Sigmoid colon (tissue), 7 donors: ENCODE measurements around the gene HOXD3. TPM values are rescaled to one million over a fixed set of nuclear protein-coding genes. Genes with fewer than 3 reads are reported as not detected.

Experiments used
- DNase-seq: peaks from one replicate; pipeline ENCODE4 v3.0.0-alpha.2; 2019
- H3K27ac ChIP-seq, 4 donors: fragments of 200-600 bp; sonication (generic); one replicate each; pipeline ENCODE4 v1.5.1; 2016 to 2019; ENCODE audit warnings: mild to moderate bottlenecking in 1 of 4
- H3K27me3 ChIP-seq, 3 donors: fragments of 200-600 bp; sonication (generic); one replicate each; pipeline ENCODE4 v1.5.1; 2019; ENCODE audit warnings: mild to moderate bottlenecking in 1 of 3
- H3K36me3 ChIP-seq, 4 donors: fragments of 200-600 bp; sonication (generic); one replicate each; pipeline ENCODE4 v1.5.1; 2016 to 2019
- H3K4me1 ChIP-seq, 4 donors: fragments of 200-600 bp; sonication (generic); one replicate each; pipeline ENCODE4 v1.5.1; 2017 to 2019
- H3K4me3 ChIP-seq, 4 donors: fragments of 200-600 bp; sonication (generic); one replicate each; pipeline ENCODE4 v1.5.1; 2017 to 2019; ENCODE audit warnings: mild to moderate bottlenecking in 2 of 4, moderate library complexity in 1 of 4
- H3K9me3 ChIP-seq, 4 donors: fragments of 200-600 bp in 3 of 4; sonication (generic) in 3 of 4; one replicate each; pipeline versions ENCODE4 v1.5.1 to v1.6.1; 2013 to 2019
- CTCF ChIP-seq, 4 experiments: fragments of 450-650 bp in 3 of 4; fragments of 200-600 bp in 1 of 4; IDR thresholded peaks; one replicate each; pipeline ENCODE4 v1.5.1; 2016 to 2019; ENCODE audit warnings: antibody characterized with exemption in 4 of 4, mild to moderate bottlenecking in 3 of 4, moderate library complexity in 2 of 4
- EP300 ChIP-seq, 4 donors: sonication (generic); formaldehyde crosslinking; IDR thresholded peaks; one replicate each; pipeline ENCODE4 v1.6.1; 2017; ENCODE audit warnings: antibody characterized with exemption in 4 of 4
- POLR2A ChIP-seq, 2 donors: fragments of 450-650 bp; IDR thresholded peaks; one replicate each; pipeline ENCODE4 v1.6.1; 2016; ENCODE audit warnings: antibody characterized with exemption in 2 of 2, mild to moderate bottlenecking in 2 of 2, moderate library complexity in 2 of 2
- POLR2AphosphoS5 ChIP-seq, 4 donors: sonication (generic); formaldehyde crosslinking; IDR thresholded peaks; one replicate each; pipeline ENCODE4 v1.6.1; 2017; ENCODE audit warnings: antibody characterized with exemption in 4 of 4
- WGBS, 2 donors: extraction: QIAGEN DNeasy Blood & Tissue Kit; methylation state at CpG; one replicate each; pipeline ENCODE4 v1.1.7; 2013; 5-methylcytosine and 5-hydroxymethylcytosine counted together
- intact Hi-C: fragments of 100-400 bp; cut with DNase I; formaldehyde crosslinking; loops from one replicate; pipeline ENCODE4 v1.15.1; 2023
- polyA plus RNA-seq, 3 donors: library from polyadenylated mRNA; stranded (reverse); fragments of 200-250 nt; gene quantifications; one replicate each; pipeline ENCODE4 v1.2.3, GENCODE V29; 2013
- total RNA-seq, 4 donors: library from RNA; depleted of rRNA; stranded (reverse); fragments of >200 nt; gene quantifications; one replicate each; pipeline ENCODE4 v1.1.0, GENCODE V29; 2016
- donor health status: healthy with polysubstance abuse.
- donor health status: Bipolar disorder and iron deficiency.
- donor health status: healthy.

The HOXD3 gene
- total and polyA plus RNA-seq, 7 donors, result 0.60 to 4.6 (median 1.4) TPM

GRCh38 chr2:176166272-176166671, 9.2 kb downstream of the HOXD3 start:
- Histone ChIP-seq H3K4me1 (peaks cover 0 to 27% (median 16%) of the 10 kb centered on the region in 4 donors), H3K36me3 (no peaks in the 10 kb centered on the region), H3K9me3 (no peaks in the 10 kb centered on the region), H3K4me3 (no peak overlapping the region), H3K27ac (no peak overlapping the region), H3K27me3 (peaks cover 40 to 100% (median 79%) of the 10 kb centered on the region in 3 donors)
- WGBS, 2 donors, result 58 to 70% methylated on average over 2 of the region's 2 CpGs
- intact Hi-C loops, result no loop called here
- TF ChIP-seq POLR2A (IDR thresholded peaks at IDR 0.05) (no peak), CTCF (IDR thresholded peaks at IDR 0.05) (no peak), EP300 (IDR thresholded peaks at IDR 0.05) (no peak), POLR2AphosphoS5 (IDR thresholded peaks at IDR 0.05) (no peak)
- no peak for DNase-seq

GRCh38 chr2:176167398-176167797, 10.3 kb downstream of the HOXD3 start:
- Histone ChIP-seq H3K36me3 (no peaks in the 10 kb centered on the region), H3K27ac (no peak overlapping the region), H3K4me1 (peaks cover 0 to 30% (median 22%) of the 10 kb centered on the region in 4 donors), H3K4me3 (no peak overlapping the region), H3K27me3 (peaks cover 43 to 100% (median 81%) of the 10 kb centered on the region in 3 donors), H3K9me3 (no peaks in the 10 kb centered on the region)
- WGBS, 2 donors, result 71 to 81% methylated on average over 1 of the region's 1 CpG
- TF ChIP-seq EP300 (IDR thresholded peaks at IDR 0.05) (no peak), POLR2A (IDR thresholded peaks at IDR 0.05) (no peak), POLR2AphosphoS5 (IDR thresholded peaks at IDR 0.05) (no peak), CTCF (IDR thresholded peaks at IDR 0.05) (no peak)
- intact Hi-C loops, result no loop called here
- DNase-seq, result no peak

- Histone ChIP-seq H3K27ac (no peak overlapping the region), H3K27me3 (peaks cover 43 to 100% (median 81%) of the 10 kb centered on the region in 3 donors), H3K4me3 (no peak overlapping the region), H3K9me3 (no peaks in the 10 kb centered on the region), H3K4me1 (peaks cover 0 to 24% (median 22%) of the 10 kb centered on the region in 4 donors), H3K36me3 (no peaks in the 10 kb centered on the region)
- no peak for DNase-seq
- 84 to 90% methylated on average over 5 of the region's 5 CpGs for WGBS, 2 donors
- TF ChIP-seq POLR2AphosphoS5 (IDR thresholded peaks at IDR 0.05) (no peak), CTCF (IDR thresholded peaks at IDR 0.05) (no peak), EP300 (IDR thresholded peaks at IDR 0.05) (no peak), POLR2A (IDR thresholded peaks at IDR 0.05) (no peak)
- intact Hi-C loops, result no loop called here
These were observed 12.1 kb downstream of the HOXD3 start for GRCh38 chr2:176169181-176169580.

- peaks cover 0 to 20% (median 19%) of the 10 kb centered on the region in 4 donors for H3K4me1 ChIP-seq
- no peaks in the 10 kb centered on the region for H3K9me3 ChIP-seq
- WGBS, 2 donors, result 64 to 67% methylated on average over 2 of the region's 2 CpGs
- H3K27me3 ChIP-seq, result peaks cover 43 to 100% (median 81%) of the 10 kb centered on the region in 3 donors
- TF ChIP-seq POLR2AphosphoS5 (IDR thresholded peaks at IDR 0.05) (no peak), POLR2A (IDR thresholded peaks at IDR 0.05) (no peak), EP300 (IDR thresholded peaks at IDR 0.05) (no peak), CTCF (IDR thresholded peaks at IDR 0.05) (no peak)
- intact Hi-C loops, result no loop called here
- H3K36me3 ChIP-seq, result no peaks in the 10 kb centered on the region
- no peak for DNase-seq
- H3K4me3 ChIP-seq, result no peak overlapping the region
- no peak overlapping the region for H3K27ac ChIP-seq
These were observed 12.6 kb downstream of the HOXD3 start for GRCh38 chr2:176169711-176170110.
